NCI-H2171 treated with DMSO at 0.1 percent for 48 hours (cell line): ENCODE data around the gene PPEF1.
"Not testable (repeated sequence)": the region's sequence is repeated elsewhere in the genome, so short reads cannot be mapped to it uniquely, and the experiment has no call there.

Source experiments
- DNase-seq: peaks from one replicate; lab custom pipeline; 2025; lab: John Stamatoyannopoulos, UW

The PPEF1 gene

DNA sequence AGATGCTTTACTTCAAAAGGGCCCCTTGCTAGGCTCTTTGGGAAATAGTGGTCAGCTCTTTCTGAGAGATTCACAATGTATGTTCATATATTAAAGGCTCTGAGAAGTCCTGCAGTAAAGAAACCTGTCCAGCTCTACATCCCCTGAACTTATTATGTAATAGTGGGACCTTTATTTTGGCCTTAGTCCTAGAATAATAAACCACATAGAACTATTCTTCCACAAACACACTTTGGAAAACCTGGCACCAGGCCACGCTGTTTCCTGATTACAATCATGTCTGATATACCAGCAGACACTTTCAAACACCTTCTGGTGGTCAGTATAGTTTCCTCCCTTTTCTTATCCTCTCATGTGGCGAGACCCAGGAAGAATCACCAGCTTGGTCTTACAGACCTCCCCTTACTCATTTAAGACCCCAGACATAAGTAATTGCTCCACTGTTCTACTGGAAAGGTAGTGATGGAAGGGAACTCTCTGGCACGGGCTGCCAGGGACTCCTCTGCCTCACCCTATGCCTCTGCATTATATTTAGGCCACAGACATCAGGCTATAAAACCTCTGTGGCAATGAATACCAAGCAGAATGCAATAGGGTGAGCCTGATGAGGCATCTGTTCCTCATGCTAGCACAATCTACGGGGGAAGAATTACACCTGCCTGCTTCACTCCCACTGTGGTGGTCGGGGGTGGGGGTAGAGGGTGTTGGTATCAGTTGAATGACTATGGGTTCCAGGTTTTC, 5.7 kb upstream of the PPEF1 start:
- DNase-seq, result no peak

DNA sequence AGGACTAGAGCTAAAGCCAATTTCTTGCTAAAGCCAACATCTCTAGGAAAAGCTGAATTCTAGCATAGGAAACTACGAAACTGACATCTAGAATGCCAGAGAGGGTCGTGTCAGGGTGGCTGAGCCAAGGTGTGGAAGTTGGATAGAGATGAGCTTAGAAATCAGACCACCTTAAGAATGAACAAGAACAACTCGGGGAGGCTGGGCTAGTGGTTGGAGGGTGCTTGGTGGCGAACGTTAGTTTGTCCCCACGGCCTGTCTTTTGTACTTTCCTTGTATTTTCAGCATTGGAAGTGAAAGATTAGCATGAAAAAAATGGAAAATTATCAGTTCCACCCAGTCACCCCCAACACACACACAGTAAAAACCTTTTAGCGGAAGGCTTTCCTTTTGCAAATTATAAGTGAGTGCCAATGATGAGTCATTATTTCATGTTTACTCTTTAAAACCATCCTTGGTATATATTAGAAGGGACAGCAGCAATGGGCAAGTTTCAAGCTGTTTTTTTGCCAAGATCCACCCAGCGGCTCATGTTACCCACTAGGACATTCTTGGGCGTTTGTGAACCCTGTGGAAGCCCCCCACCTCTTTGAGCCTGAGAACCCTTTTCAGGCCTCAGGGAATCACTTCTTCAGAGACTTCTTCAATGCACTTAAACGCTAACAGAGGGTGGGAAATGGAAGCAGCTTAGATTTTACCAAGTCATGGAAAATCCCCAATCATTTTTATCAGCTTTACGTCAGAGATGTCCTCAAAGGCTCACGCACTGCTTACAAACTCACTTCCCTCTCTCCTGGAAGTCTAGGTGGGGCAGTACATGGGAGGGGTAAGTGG, 4.9 kb upstream of the PPEF1 start:
- no peak for DNase-seq

DNA sequence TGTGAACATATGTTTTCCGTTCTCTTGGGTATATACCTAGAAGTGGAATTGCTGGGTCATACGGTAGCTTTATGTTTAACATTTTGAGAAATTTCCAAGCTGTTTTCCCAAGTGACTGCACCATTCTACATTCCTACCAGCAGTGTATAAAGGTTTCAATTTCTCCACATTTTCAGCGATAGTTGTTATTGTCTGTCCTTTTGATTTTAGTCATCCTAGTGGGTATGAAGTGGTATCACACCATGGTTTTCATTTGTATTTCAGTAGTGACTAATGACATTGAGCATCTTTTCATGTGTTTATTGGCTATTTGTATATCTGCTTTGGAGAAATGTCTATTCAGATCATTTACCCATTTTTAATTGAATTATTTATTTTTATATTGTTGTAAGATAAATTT, 2.4 kb downstream of the PPEF1 start:
- peak; percentile 14 for DNase-seq

DNA sequence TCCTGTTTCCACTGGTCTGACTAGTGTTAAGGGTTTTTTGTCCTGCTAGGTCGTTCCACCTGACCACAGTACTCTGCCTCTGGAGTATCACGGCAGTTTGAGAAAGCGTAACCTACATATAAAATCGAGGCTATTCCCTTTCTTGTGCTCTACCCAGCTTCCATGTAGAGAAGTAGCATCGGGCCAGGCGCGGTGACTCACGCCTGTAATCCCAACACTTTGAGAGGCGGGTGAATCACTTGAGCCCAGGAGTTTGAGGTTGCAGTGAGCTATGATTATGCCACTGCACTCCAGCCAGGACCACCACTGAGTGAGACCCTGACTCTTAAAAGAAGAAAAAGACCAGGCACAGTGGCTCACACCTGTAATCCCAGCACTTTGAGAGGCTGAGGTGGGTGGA, 7.5 kb downstream of the PPEF1 start:
- DNase-seq, result no peak

DNA sequence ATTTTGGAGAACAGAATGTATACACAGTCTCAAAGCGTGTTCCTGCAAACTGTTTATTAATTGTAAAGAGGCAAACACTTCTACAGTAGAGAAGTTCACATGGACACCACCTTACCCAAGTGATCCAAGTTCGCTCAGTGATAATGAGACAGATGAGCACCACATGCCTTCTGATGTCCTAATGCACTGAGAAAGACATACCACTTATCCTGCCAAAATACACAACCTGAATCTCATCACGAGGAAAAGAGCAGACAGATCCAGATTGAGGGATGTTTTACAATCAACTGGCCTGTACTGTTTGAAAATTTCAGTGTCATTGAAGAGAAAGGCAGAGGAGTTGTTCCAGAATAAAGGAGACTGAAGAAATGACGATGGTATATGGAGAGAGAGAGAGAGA, 12.4 kb downstream of the PPEF1 start:
- DNase-seq, result no peak

DNA sequence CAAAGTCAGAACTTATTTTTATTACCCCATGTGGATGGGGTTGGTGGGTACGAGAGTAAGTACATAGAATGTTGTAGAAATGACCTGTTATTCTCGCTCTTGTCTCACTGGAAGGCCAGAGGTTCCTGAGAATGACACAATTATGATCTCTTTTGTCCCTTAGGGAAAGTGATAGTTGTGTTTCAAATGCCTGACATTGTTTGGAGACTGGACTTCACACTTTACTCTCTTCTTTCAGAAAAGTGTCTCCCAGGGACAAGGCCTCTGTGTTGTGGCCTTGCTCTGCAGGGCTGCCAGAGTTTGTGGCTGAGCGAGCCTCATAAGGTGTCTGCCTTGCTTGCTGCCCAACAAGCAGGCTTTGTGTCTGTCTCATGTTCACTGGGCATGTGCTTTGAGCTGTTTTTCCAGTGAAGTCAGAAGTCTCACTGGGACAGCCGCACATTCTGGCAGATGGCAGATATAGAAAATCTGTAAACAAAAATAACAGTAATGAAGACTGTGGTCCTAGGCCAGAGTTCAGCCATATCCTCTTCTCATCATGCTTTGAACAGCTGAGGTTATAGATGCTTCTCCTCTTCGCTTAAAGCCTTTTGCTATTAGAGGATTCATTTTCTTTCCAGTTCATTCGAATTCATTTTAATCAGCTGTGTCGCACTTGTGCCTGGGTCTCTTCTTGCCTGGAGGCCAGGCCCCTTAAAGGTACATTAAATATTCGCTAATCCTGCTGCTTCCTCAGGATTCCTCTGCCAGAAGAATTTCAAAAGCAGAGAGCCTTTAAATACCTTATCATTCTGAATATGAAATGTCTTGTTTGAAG, 14.4 kb downstream of the PPEF1 start:
- peak; percentile 2 for DNase-seq

DNA sequence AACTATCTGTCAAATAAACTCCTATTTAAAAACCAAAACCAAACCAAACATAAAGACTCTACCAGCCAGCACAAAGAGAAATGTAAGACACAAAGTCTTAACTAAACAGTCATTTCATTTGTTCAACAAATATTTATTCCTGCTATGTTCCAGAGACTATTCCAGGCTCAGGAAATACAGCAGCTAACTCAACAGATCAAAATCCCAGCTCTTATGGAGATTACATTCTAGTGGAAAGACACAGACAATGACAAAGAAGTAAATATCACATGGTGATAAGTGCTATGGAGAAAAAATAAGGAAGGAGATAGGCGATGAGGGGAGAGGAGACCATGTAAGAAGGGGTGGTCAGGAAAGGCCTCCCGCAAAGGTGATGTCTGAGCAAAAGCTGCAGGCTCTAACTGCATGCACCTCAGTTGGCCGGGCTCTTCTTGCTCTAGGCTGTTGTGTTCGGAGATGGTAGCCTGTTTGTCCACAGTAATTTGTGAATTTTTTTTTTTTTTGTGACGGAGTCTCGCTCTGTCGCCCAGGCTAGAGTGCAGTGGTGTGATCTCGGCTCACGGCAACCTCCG, 15.1 kb downstream of the PPEF1 start:
- no peak for DNase-seq

DNA sequence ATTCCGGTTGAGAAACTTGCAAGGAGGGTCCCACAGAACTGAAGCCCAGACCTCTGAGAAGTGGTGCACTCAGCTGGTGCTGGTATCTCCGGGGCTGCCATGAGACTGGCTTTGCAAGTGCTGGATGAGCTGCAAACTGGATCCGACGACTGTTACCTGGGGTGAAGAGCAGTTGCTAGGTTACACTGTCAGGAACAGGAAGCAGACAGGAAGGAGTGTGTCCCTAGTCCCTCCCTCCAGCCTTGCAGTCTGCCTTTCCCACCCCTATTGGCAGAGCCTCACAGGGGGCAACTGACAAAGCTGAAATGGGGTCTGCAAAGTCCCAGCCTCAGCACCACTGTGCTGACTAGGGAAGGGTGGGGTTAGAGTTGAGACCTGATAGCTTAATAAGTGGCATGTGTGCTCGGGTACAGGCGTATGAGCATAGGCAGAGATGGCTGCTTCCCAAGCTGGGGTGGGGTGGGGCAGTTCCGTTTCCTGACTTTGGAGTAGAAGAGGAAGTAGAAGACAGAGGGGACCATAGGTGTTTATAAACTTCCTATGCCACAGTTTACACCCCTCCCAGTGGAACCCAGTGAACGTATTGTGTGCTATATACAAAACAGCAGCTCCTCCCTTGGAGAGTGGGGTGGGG, 18.0 kb downstream of the PPEF1 start:
- DNase-seq, result no peak

DNA sequence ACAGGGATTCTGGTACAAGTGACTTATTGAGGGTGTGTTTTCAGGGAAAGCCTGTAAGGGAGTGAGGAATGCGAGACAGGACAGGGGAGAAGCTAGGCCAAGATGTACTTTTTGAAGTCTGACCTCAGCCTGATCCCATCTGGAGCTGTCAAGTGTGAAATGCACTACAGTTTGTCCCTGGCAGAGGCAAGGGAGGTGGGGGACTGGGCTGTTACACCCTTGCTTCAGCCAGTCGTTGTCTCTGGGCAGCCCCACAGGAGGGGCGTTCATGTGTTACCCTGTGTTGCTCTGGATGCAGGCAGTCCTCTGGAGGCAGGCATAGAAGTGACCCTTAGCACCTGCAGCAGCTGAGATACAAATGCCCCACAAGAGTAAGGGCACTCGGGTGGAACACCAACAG, 25.8 kb downstream of the PPEF1 start:
- DNase-seq, result no peak

DNA sequence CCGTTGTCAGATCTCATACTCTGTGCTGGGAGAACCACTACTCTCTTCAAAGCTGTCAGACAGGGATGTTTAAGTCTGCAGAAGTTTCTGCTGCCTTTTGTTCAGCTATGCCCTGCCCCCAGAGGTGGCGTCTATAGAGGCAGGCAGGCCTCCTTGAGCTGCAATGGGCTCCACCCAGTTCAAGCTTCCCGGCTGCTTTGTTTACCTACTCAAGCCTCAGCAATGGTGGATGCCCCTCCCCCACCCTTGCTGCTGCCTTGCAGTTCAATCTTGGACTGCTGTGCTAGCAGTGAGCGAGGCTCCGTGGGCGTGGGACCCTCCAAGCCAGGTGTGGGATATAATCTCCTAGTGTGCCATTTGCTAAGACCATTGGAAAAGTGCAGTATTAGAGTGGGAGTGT, 32.2 kb downstream of the PPEF1 start:
- DNase-seq, result not testable (repeated sequence)

DNA sequence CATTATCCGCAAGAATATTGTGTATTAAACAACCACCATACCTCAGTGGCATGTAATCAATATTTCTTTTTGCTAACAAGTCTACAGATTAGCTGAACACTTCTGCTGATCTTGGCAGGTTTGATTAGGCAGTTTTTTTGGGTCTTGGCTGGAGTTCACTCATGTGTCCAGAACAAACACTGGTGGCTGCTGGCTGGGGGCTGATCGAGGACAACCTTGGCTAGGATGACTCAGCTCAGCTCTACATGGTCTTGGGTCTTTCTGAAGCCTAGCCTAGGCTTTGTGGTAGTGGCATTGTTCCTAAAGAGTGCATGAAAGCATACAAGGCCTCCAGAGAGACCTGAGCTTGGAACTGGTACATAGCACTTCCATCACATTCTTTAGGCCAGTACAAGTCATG, 41.1 kb downstream of the PPEF1 start:
- no peak for DNase-seq

DNA sequence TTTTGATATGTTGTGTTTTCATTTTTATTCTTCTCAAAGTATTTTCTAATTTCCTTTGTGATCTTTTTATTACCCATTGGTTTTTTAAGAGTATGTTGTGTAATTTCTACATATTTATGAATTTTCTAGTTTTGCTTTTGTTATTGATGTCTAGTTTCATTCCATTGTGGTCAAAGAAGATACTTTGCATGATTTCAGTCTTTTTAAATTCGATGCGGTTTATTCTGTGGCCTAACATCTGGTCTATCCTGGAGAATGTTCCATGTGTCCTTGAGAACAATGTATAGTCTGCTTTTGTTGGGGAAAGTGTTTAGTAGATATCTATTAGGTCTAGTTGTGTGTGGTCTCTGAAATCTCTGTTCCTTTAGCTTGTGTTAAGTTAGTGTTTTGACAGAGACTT, 46.2 kb downstream of the PPEF1 start:
- DNase-seq, result no peak

DNA sequence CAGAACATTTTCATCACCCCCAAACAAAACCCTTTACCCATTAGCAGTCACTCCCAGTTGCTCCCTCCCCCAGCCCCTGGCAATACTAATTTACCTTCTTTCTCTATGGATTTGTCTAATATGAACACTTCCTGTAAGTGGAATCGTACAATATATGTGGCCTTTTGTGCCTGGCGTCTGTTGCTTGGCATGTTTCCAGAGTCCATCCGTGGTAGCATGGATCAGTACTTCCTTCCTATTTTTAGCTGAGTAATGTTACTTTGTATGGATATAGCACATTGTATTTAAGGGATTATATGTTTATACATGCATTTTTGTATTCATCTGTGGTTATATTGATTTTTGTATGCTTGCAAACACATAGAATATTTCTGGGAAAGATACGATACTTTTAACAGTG, 48.2 kb downstream of the PPEF1 start:
- DNase-seq, result no peak

DNA sequence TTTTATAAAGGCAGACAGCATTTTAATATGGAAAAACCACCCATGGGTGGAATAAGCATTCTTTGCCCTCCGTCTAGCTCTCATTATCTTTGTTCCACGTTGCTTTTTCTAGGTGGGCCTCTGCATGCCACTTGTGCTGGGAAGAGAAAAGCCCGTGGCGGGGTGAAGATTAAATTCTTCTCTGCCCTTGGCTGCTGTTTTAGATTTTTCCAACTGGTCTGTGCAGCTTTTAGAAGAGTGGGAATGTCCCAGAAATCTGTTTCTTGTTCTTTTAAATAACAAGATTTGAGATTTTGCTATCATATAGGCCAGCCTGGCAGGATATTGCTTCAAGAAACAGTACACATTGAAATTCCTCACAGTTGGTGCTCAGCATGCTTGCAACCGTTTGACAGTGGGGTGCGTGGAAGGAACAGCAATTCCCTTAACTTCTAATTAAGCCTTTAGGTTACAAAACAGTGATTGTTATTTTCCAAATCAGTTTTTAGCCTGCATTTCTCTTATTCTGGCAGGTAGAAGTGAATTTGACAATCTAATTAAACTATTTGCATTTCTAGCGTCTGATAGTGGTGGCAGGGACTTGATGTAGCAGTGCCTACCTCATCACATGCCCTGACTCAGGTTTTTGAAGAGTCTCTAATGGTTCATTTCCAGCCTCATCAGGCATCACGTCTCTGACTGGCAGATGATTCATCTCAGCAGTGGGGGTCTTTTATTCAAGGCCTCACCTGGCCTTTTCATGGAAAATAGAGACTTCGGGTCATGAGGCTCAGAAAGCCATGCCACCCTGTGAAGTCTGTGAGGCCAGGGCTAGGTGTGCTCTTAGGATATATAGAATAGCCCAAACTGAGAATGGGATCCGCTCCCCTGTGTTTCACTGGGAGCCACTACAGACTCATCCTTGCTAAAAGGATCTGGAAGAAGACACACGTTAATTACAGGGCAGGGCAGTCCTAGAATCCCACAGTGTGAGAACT, 50.8 kb downstream of the PPEF1 start:
- DNase-seq, result no peak

DNA sequence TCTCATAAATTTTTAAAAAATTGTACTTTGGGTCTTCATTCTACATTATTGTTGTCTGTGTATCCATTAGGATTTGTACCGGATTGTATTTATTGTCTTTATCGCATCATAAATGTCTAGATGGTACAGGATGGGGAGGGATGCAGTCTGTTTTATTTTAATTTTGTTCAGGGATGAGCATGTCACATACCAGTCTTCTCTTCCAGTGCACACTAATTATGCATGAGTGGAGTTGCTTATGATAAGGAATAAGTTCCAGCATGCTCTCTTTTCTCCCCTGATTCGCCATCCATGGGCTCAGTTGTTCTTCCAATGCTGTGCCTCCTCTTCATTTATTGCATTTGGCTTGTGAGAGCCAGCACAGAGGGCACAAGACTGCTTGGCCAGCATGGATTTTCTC, 54.3 kb downstream of the PPEF1 start:
- DNase-seq, result no peak

DNA sequence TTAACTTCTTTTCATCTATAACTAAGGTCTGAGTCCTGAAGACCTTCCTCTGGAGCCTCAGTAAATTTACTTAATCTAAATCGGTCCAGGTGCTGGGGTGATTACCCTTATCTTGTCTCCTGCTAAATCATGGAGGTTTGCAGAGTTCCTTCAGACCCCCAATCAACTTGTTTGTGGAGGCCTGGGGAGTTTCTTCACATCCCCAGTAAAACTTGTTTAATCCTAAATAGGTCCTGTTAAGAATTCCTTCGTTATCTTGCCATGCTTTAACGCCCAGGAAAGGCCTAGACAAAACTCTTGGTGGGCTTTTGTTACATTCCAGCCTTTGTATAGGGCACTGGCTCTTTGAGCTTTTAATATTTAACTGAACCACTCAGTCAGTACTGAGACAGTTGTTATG, 55.7 kb downstream of the PPEF1 start:
- DNase-seq, result not testable (repeated sequence)

DNA sequence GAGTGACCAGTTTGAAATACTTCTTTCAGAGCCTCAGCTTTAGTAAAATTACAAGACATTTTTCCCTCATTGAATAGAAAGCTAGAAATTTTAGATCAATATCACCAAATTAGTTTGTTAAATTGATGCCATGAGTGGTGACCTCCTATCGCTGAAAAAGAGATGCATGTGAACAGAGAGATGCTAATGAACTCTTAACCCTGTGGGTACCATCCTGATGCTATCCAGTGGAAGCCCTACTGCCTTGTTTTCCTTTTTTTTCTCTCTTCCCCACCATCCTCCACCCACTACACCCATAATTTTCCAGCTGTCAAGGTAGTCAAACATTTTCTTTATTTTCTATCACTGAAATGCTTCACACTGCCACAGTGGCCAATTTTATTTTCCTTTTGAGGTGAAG, 61.9 kb downstream of the PPEF1 start:
- no peak for DNase-seq

DNA sequence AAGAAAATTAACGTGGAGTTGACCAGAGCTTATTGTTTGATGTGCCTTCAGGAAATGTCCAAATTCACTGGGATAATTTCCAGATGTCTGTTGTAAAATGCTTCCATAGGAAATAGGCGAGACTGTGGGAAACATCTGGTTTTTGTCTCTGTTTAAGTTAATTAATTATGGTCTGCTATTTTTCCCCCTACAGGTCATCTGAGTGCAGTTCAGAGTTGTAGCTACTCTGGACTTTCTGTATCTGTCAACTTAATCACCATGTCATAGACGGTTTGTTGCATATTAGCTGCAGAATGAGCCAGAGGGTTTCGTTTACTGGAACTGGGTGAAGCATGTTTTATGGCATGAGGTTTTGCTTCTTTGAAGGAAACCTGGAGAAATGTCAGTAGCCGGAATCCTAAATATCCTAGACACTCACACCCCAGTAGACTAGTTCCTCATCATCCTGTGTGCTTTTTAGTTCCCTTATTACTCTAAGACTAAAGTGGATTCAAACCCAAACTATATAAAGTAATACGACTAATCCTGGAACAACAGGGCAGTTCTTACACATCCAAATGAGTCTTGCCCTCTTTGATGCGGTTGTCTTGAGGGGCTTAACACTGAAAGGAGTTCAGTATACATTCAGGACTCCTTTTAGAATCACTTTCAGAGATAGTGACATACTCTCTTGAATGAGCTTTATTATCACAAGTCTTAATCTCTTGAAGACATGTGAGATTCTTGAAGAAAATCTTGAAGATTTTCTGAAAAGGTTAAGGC, 62.5 kb downstream of the PPEF1 start:
- DNase-seq, result no peak

DNA sequence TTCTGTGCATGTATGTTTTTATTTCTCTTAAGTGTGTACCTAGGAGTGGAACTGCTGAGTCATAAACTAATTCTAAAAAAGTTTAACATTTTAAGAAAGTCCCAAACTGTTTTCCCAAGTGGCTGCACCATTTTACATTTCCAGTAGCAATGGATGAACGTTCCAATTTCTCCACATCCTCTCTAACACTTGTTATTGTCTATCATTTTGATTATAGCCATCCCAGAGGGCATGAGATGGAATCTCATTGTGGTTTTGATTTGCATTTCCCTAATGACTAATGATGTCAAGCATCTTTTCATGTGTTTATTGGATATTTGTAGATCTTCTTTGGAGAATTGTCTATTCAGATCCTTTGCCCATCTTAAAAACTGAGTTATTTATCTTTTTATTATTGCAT, 82.5 kb downstream of the PPEF1 start:
- DNase-seq, result no peak

DNA sequence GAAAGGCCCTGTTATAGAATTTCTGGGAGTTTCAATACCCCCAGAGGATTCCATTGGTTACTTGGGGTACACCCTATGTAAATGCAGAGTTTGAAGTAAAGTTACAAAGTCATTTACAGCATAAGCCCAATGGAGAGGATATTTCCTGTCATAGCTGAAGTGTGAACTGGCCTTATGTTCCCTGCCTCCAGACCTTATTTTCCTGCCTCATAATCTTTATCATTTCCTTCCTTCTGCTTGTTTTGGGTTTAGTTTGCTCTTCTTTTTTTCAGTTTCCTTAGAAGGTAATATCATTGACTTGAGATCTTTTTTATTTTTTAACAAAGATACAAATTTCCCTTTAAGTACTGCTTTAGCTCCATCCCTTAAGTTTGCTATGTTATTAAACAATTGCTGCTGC, 85.4 kb downstream of the PPEF1 start:
- no peak for DNase-seq
